ENCODE results near the gene FAM217B. TPM values are rescaled to one million over a fixed set of nuclear protein-coding genes. Genes with fewer than 3 reads are reported as not detected.

Gene FAM217B
- total and polyA plus RNA-seq, 10 donors: 4.6 to 22.4 (median 17.9) TPM

- no peak for TF ChIP-seq POLR2AphosphoS5 (IDR thresholded peaks at IDR 0.05)
- no peak for TF ChIP-seq CTCF (IDR thresholded peaks at IDR 0.05 in 8 of 11, conservative IDR thresholded peaks at IDR 0.05 in 3 of 11)
- no peak for TF ChIP-seq POLR2A (IDR thresholded peaks at IDR 0.05)
- peak overlapping the region in 5 of 8 donors; percentile 4 to 99 (median 97) for H3K27ac ChIP-seq
- DNase-seq: no peak
- H3K9me3 ChIP-seq: no peaks in the 10 kb centered on the region
- WGBS, 5 donors: 70 to 88% (median 81%) methylated on average over 4 of the region's 4 CpGs
- intact Hi-C loops (cut with DNase I; ENCODE audit: low total_unique reads): no loop called here
- H3K27me3 ChIP-seq (replicated peaks in 1 of 7): no peaks in the 10 kb centered on the region
- H3K36me3 ChIP-seq: peaks cover 0 to 13% (median 6%) of the 10 kb centered on the region in 6 donors
- peak overlapping the region in 5 of 8 donors; percentile 3 to 95 (median 87) for H3K4me3 ChIP-seq
- H3K4me1 ChIP-seq: peaks cover 37 to 88% (median 62%) of the 10 kb centered on the region in 6 donors
Observed at GRCh38 chr20:59938221-59938620, 2.0 kb upstream of the FAM217B start.

GRCh38 chr20:59938696-59939051, 1.5 kb upstream of the FAM217B start:
- H3K4me3 ChIP-seq: peak overlapping the region in 7 of 8 donors; percentile 77 to 95 (median 86)
- DNase-seq: no peak
- peak overlapping the region in 5 of 8 donors; percentile 4 to 99 (median 97) for H3K27ac ChIP-seq
- WGBS, 5 donors: 74 to 87% (median 84%) methylated on average over 7 of the region's 7 CpGs
- intact Hi-C loops (cut with DNase I; ENCODE audit: low total_unique reads): no loop called here
- TF ChIP-seq POLR2AphosphoS5 (IDR thresholded peaks at IDR 0.05): no peak
- TF ChIP-seq CTCF (IDR thresholded peaks at IDR 0.05 in 8 of 11, conservative IDR thresholded peaks at IDR 0.05 in 3 of 11): no peak
- peaks cover 0 to 18% (median 10%) of the 10 kb centered on the region in 6 donors for H3K36me3 ChIP-seq
- H3K4me1 ChIP-seq: peaks cover 37 to 88% (median 58%) of the 10 kb centered on the region in 6 donors
- no peaks in the 10 kb centered on the region for H3K27me3 ChIP-seq (replicated peaks in 1 of 7)
- H3K9me3 ChIP-seq: no peaks in the 10 kb centered on the region

DNA sequence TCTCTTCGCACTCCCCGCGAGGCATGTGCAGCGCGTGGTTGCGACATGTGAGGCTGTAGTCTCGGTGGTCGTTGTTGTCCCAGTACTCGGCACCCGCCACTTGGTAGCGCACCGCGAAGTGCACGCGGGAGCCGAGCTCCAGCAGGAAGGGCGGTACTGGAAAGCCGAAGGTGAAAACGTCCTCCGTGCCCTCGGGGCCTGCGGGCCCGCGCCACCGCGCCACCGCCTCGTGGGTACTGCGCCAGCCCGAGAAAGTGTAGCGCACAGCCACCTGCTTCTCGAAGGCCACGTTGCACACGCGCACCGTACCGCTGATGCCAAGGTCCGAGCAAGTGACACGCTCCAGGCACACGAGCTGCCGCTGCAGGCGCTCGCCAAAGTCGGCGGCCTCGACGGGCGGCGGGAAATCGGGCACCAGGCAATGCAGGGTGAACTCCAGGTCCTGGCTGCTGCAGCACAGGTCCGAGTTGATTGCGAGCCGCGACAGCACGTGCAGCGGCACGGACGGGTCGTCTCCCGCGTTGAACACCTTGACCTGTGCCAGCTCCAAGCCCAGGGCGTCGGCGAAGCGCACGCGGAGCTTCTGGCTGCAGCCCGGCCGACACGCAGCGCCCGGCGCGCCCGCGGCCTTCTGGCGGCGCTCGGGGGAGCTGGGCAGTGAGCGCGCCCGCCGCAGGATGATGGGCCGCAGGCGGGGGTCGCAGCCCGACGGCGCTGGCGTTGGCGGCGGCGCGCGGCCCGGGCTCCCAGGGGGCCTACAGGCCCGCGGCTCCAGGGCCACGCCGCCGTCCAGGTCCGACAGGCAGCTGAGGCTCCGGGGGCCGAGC, 924 bp upstream of the FAM217B start:
- TF ChIP-seq POLR2AphosphoS5 (IDR thresholded peaks at IDR 0.05) (peak in 2 of 3 donors; percentile 7 to 40), CTCF (IDR thresholded peaks at IDR 0.05 in 8 of 11, conservative IDR thresholded peaks at IDR 0.05 in 3 of 11) (no peak)
- 48 to 82% (median 49%) methylated on average over 61 to 104 of the region's 104 CpGs for WGBS, 5 donors
- Histone ChIP-seq H3K4me1 (peaks cover 36 to 83% (median 54%) of the 10 kb centered on the region in 6 donors), H3K9me3 (no peaks in the 10 kb centered on the region), H3K27me3 (replicated peaks in 1 of 7) (no peaks in the 10 kb centered on the region), H3K36me3 (peaks cover 0 to 24% (median 16%) of the 10 kb centered on the region in 6 donors), H3K27ac (peak overlapping the region; percentile 94 to 99 (median 97)), H3K4me3 (peak overlapping the region; percentile 45 to 95 (median 86))
- intact Hi-C loops (cut with DNase I; ENCODE audit: low total_unique reads): no loop called here
- DNase-seq: peak; percentile 90

GRCh38 chr20:59939879-59940128, 385 bp upstream of the FAM217B start:
- no peaks in the 10 kb centered on the region for H3K27me3 ChIP-seq (replicated peaks in 1 of 7)
- no peaks in the 10 kb centered on the region for H3K9me3 ChIP-seq
- H3K36me3 ChIP-seq: peaks cover 0 to 29% (median 21%) of the 10 kb centered on the region in 6 donors
- H3K4me3 ChIP-seq: peak overlapping the region; percentile 45 to 95 (median 86)
- peak; percentile 93 for DNase-seq
- WGBS, 5 donors: 0 to 1% (median 1%) methylated on average over 13 to 24 of the region's 24 CpGs
- peaks cover 35 to 83% (median 54%) of the 10 kb centered on the region in 6 donors for H3K4me1 ChIP-seq
- no peak for TF ChIP-seq CTCF (IDR thresholded peaks at IDR 0.05 in 8 of 11, conservative IDR thresholded peaks at IDR 0.05 in 3 of 11)
- TF ChIP-seq POLR2AphosphoS5 (IDR thresholded peaks at IDR 0.05): no peak
- TF ChIP-seq POLR2A (IDR thresholded peaks at IDR 0.05): no peak
- H3K27ac ChIP-seq: peak overlapping the region; percentile 94 to 99 (median 97)
- intact Hi-C loops (cut with DNase I; ENCODE audit: low total_unique reads): no loop called here
